HG02610 (cell line): Measurements from ENCODE around the gene CEBPE.

Experiments used
- ATAC-seq: cut with Tn5 transposase; IDR thresholded peaks from one replicate; pipeline ENCODE4 v1.9.1; 2021; ENCODE audit warnings: mild to moderate bottlenecking, moderate library complexity; ENCODE audit not compliant: unreplicated experiment

The CEBPE gene

GRCh38 chr14:23104591-23105347 is 14.3 kb downstream of the CEBPE start, which contains the start of gene CIROP:
CIROP (minus strand) TSS chr14:23104989; CDS start chr14:23104920, 69 bp downstream.
- no peak for ATAC-seq

GRCh38 chr14:23104070-23104590 is 14.9 kb downstream of the CEBPE start:
- no peak for ATAC-seq

GRCh38 chr14:23103581-23103980 is 15.5 kb downstream of the CEBPE start:
- ATAC-seq, result no peak

- ATAC-seq, result no peak
Observed at GRCh38 chr14:23102801-23103200, 16.3 kb downstream of the CEBPE start.

GRCh38 chr14:23101986-23102625 is 16.9 kb downstream of the CEBPE start:
- ATAC-seq, result no peak

- ATAC-seq, result no peak
Observed at GRCh38 chr14:23101213-23101970, 17.7 kb downstream of the CEBPE start.

- no peak for ATAC-seq
Observed at GRCh38 chr14:23099212-23099861, 19.7 kb downstream of the CEBPE start.

GRCh38 chr14:23097786-23098185 is 21.3 kb downstream of the CEBPE start:
- no peak for ATAC-seq

GRCh38 chr14:23095196-23096108 is 23.6 kb downstream of the CEBPE start, which contains the start of gene C14orf119:
C14orf119 (plus strand) TSS chr14:23095505; CDS start chr14:23097659, 2,154 bp downstream.
- peak; percentile 92 for ATAC-seq

- peak; percentile 30 for ATAC-seq
Observed at GRCh38 chr14:23094666-23095195, 24.3 kb downstream of the CEBPE start, which contains the start of gene ACIN1. ACIN1 (minus strand) TSS chr14:23095136; CDS start chr14:23095112, 24 bp downstream.

- ATAC-seq, result no peak
Observed at GRCh38 chr14:23093991-23094665, 24.9 kb downstream of the CEBPE start.

GRCh38 chr14:23093526-23093925 is 25.5 kb downstream of the CEBPE start:
- ATAC-seq, result no peak

- ATAC-seq, result no peak
Observed at GRCh38 chr14:23093104-23093503, 26.0 kb downstream of the CEBPE start.

- no peak for ATAC-seq
Observed at GRCh38 chr14:23091294-23092225, 27.5 kb downstream of the CEBPE start.

GRCh38 chr14:23090254-23090636 is 28.8 kb downstream of the CEBPE start:
- ATAC-seq, result no peak

GRCh38 chr14:23089498-23090253 is 29.4 kb downstream of the CEBPE start:
- no peak for ATAC-seq

- no peak for ATAC-seq
Observed at GRCh38 chr14:23086565-23086964, 32.5 kb downstream of the CEBPE start.
